HepG2 (cell line): ENCODE measurements around the gene THEM4.

Experiments
- BHLHE40 ChIP-seq: IDR thresholded peaks from 2 replicates; pipeline ENCODE4 v1.6.1; 2011; ENCODE audit warnings: low read length, improper control_type of control experiment
- HNF4G ChIP-seq, 2 experiments: sonication (generic) in 1 of 2; formaldehyde crosslinking in 1 of 2; IDR thresholded peaks; 2 replicates each; pipeline versions ENCODE4 v1.4.0 to v1.6.1; 2011 to 2020; ENCODE audit warnings: borderline replicate concordance in 2 of 2, low read depth in 2 of 2, mild to moderate bottlenecking in 2 of 2, low read length in 1 of 2, missing genetic modification reagents in 1 of 2, moderate library complexity in 1 of 2
- KDM4B ChIP-seq: sonication (generic); formaldehyde crosslinking; IDR thresholded peaks from 2 replicates; pipeline ENCODE4 v1.4.0; 2020; ENCODE audit warnings: missing genetic modification reagents
- MNT ChIP-seq: fragments of 450-650 bp; IDR thresholded peaks from 2 replicates; pipeline ENCODE4 v1.6.1; 2016
- MXD4 ChIP-seq: IDR thresholded peaks from 2 replicates; pipeline ENCODE4 v1.6.1; 2016; ENCODE audit warnings: mild to moderate bottlenecking, missing biosample characterization, missing genetic modification reagents
- POLR2AphosphoS5 ChIP-seq: IDR thresholded peaks from 2 replicates; pipeline ENCODE4 v1.6.1; 2012; ENCODE audit warnings: low read depth, low read length
- SRF ChIP-seq: IDR thresholded peaks from 2 replicates; pipeline ENCODE4 v1.6.1; 2011; ENCODE audit warnings: mild to moderate bottlenecking, low read depth, low read length, moderate library complexity
- ZNF652 ChIP-seq: IDR thresholded peaks from 2 replicates; pipeline ENCODE4 v1.6.1; 2016; ENCODE audit warnings: low read depth, borderline replicate concordance
- ZNF687 ChIP-seq: sonication (generic); formaldehyde crosslinking; IDR thresholded peaks from 2 replicates; pipeline ENCODE4 v1.5.1; 2020; ENCODE audit warnings: mild to moderate bottlenecking, missing genetic modification reagents, moderate library complexity
- ZNF780A ChIP-seq: sonication (generic); formaldehyde crosslinking; IDR thresholded peaks from 2 replicates; pipeline ENCODE4 v1.8.0; 2022; ENCODE audit warnings: mild to moderate bottlenecking, missing genetic modification reagents, moderate library complexity
- ZNF782 ChIP-seq: sonication (generic); formaldehyde crosslinking; IDR thresholded peaks from 2 replicates; pipeline ENCODE4 v1.4.0; 2020; ENCODE audit warnings: missing genetic modification reagents, mild to moderate bottlenecking, borderline replicate concordance
- TF ChIP-seq, protein P1 (sequence below): sonication (generic); formaldehyde crosslinking; IDR thresholded peaks from 2 replicates; pipeline ENCODE4 v1.5.0; 2020; ENCODE audit warnings: mild to moderate bottlenecking, missing genetic modification reagents, moderate library complexity

GRCh38 chr1:151887028-151887427, 22.3 kb downstream of the THEM4 start:
- TF ChIP-seq, protein P1, sequence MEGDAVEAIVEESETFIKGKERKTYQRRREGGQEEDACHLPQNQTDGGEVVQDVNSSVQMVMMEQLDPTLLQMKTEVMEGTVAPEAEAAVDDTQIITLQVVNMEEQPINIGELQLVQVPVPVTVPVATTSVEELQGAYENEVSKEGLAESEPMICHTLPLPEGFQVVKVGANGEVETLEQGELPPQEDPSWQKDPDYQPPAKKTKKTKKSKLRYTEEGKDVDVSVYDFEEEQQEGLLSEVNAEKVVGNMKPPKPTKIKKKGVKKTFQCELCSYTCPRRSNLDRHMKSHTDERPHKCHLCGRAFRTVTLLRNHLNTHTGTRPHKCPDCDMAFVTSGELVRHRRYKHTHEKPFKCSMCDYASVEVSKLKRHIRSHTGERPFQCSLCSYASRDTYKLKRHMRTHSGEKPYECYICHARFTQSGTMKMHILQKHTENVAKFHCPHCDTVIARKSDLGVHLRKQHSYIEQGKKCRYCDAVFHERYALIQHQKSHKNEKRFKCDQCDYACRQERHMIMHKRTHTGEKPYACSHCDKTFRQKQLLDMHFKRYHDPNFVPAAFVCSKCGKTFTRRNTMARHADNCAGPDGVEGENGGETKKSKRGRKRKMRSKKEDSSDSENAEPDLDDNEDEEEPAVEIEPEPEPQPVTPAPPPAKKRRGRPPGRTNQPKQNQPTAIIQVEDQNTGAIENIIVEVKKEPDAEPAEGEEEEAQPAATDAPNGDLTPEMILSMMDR (CRISPR knock-in tag), result no peak
- no peak for TF ChIP-seq MXD4 (CRISPR knock-in tag)
- no peak for TF ChIP-seq BHLHE40
- no peak for TF ChIP-seq MNT
- TF ChIP-seq ZNF782, result no peak
- no peak for TF ChIP-seq HNF4G (IDR thresholded peaks at IDR 0.05; ENCODE audit: borderline replicate concordance, low read depth, low read length)
- no peak for TF ChIP-seq HNF4G (CRISPR knock-in tag; IDR thresholded peaks at IDR 0.05; ENCODE audit: borderline replicate concordance, low read depth)
- no peak for TF ChIP-seq POLR2AphosphoS5
- no peak for TF ChIP-seq ZNF780A (CRISPR knock-in tag)
- no peak for TF ChIP-seq ZNF652 (CRISPR knock-in tag)
- no peak for TF ChIP-seq ZNF687 (CRISPR knock-in tag)
- no peak for TF ChIP-seq SRF
- TF ChIP-seq KDM4B (CRISPR knock-in tag), result no peak
